Subcutaneous adipose tissue (tissue), 4 donors: ENCODE measurements around the gene TTYH2. TPM values are rescaled to one million over a fixed set of nuclear protein-coding genes. Genes with fewer than 3 reads are reported as not detected.

Experiments used
- total RNA-seq, 4 donors: library from RNA; depleted of rRNA; stranded (reverse); fragments of >200 nt; gene quantifications; one replicate each; pipeline ENCODE4 v1.1.0, GENCODE V29; 2016
- TF ChIP-seq, protein P1 (sequence below): fragments of 450-650 bp; IDR thresholded peaks from one replicate; pipeline ENCODE4 v1.5.1; 2016; ENCODE audit warnings: low read depth, mild to moderate bottlenecking, control low read depth, antibody characterized with exemption, moderate library complexity

The TTYH2 gene, protein sequence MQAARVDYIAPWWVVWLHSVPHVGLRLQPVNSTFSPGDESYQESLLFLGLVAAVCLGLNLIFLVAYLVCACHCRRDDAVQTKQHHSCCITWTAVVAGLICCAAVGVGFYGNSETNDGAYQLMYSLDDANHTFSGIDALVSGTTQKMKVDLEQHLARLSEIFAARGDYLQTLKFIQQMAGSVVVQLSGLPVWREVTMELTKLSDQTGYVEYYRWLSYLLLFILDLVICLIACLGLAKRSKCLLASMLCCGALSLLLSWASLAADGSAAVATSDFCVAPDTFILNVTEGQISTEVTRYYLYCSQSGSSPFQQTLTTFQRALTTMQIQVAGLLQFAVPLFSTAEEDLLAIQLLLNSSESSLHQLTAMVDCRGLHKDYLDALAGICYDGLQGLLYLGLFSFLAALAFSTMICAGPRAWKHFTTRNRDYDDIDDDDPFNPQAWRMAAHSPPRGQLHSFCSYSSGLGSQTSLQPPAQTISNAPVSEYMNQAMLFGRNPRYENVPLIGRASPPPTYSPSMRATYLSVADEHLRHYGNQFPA
- 10 to 100 TPM in 1 of 4 donors, 1 to 10 TPM in 3; 4.6 to 14.4 (median 5.9) TPM for total RNA-seq

DNA sequence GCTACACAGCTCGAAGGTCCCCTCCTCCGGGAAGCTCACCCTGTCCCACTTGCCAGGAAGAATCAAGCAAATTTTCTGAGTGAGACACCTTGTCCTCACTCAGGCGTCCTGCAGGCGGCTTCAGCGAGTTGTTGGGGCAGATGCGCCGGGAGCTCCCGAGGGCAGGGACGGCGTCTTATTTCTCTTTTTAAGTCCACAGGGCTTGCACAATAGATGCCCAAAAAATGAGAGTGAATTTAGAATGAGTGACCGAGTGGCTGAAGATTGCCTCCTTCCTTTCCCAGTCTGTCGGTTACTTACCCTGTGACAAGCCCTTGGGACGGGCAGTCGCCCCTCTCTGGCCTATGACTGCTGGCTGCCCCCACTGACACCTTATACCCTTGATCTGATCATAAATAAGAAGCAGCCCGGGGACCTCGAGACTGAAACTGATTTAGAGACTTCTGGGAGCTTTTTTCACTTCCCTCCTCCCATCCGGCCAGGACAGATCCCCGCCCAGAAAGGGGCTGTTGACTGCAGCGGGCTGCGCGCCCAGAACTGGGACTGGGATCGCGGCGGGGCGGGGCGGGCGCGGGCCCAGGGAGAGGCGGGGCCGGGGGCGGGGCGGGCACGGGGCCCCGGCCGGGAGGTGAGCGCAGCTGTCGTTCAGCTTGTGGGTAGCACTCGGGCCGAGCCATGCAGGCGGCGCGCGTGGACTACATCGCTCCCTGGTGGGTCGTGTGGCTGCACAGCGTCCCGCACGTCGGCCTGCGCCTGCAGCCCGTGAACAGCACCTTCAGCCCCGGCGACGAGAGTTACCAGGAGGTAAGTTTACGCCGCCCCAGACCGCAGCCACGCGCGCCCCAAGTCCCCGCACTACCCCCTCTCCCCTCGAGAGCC, at the start of gene TTYH2:
TTYH2 (plus strand) TSS at position 659 of the 879 bp plus-strand sequence; CDS start at position 676, 17 bp downstream.
- TF ChIP-seq, protein P1, sequence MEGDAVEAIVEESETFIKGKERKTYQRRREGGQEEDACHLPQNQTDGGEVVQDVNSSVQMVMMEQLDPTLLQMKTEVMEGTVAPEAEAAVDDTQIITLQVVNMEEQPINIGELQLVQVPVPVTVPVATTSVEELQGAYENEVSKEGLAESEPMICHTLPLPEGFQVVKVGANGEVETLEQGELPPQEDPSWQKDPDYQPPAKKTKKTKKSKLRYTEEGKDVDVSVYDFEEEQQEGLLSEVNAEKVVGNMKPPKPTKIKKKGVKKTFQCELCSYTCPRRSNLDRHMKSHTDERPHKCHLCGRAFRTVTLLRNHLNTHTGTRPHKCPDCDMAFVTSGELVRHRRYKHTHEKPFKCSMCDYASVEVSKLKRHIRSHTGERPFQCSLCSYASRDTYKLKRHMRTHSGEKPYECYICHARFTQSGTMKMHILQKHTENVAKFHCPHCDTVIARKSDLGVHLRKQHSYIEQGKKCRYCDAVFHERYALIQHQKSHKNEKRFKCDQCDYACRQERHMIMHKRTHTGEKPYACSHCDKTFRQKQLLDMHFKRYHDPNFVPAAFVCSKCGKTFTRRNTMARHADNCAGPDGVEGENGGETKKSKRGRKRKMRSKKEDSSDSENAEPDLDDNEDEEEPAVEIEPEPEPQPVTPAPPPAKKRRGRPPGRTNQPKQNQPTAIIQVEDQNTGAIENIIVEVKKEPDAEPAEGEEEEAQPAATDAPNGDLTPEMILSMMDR = no peak

DNA sequence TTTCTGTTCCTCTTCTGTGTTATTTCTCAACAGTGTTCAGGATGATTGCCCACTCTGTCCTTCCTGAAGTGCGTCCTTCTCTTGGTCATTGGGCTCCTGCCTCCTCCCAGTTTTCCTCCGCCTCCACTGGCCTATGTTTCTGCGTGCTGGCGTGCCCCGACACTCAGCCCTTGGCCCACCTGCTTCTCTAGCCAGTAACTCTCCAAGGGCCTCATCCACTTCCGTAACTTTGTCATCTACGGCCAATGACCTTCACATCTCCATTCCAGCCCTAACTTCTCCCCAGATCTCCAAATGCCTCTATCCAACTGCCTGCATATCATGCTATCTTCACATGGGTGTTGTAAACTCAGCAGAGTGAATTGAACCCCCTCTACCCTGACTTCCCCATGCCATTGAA, 49.5 kb upstream of the TTYH2 start:
- TF ChIP-seq, protein P1 = no peak

DNA sequence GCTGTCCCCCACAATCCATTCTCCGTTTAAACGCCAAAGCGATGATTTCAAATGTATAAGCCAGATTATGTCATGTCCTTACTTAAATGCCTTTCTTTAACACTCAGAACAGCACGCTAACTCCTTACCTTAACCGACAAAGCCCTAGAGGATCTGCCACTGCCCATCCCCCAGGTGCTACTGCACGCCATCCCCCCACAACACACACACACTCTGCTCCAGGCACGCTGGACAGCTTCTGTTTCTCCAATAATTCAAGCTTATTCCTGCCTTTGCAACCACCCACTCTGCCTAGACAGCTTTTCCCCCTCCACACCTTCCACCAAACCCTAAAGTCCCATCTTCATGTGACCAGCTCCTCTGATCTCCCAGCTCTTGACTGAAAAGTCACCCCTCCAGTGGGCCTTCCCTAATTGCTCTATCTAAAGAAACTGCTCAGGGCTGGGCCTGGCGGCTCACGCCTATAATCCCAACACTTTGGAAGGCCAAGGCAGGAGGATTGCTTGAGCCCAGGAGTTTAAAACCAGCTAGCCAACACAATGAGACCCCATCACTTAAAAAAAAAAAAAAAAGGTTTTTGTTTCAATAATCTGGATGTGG, 48.8 kb upstream of the TTYH2 start:
- TF ChIP-seq, protein P1 = no peak

DNA sequence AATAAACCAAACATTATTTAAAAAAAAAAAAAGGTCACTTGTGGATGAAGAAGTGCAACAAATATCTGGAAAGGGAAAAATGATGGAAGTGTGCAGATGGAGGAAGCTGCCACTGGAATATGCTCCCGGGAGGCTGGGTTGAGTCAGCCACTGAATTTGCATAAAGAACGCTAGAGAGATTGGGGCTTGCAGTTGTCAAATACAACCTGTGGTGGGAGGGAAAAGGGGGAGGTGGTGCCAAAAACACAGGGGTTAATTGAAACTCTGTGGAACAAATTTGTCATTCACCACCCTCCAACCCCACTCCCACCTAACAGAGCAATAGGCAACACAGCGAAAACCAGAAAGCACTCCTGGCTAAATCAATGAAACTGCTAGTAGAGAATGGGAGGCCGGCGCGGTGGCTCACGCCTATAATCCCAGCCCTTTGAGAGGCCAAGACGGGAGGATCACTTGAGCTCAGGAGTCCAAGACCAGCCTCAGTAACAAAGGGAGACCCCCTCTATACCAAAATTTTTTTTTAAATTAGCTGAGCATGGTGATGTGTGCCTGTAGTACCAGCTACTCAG, 47.5 kb upstream of the TTYH2 start:
- TF ChIP-seq, protein P1 = no peak

DNA sequence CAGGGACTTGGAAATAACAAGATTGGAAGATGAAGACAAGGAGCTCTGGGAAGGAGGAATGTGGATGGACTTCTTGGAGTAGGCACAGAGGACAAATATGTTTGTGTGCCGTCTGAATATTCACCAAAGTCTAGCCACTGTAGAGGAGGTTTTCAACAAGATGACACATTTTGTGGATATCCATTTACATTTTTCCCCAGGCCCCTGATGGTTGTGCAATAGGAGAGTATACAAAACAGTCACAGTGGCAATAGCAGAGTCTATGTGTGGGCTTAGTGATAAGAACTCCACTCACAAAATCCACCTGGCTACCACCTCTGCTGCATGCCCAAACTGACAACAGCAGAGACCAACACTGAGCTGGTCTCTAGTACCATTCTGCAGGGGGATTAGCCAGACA, 42.4 kb upstream of the TTYH2 start:
- TF ChIP-seq, protein P1 = no peak

DNA sequence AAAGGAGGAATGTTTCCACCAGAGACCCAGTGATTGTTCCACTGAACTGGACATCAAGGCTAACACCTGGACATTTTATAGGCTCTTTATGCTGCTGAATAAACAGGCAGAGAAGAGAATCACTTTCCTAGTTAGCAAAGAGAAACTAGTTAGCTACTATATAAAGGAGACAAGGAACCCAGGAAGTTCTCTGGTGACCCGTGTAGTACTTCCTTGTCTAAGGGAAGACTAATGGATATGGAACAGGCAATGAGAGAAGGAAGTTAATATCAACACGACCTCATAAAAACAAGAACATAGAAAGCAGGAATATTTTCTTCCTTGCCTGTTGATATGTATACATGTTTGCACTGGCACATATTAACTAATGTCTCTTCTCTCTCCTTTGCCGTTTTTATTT, 40.7 kb upstream of the TTYH2 start:
- TF ChIP-seq, protein P1 = no peak
